HL-60/S4 treated with phorbol 12-myristate 13-acetate at 8.2 ng/mL for 4 days and 3 days (cell line): ENCODE measurements around the gene MAD1L1.

ENCODE experiments used
- in situ Hi-C: fragments of 300-500 bp; cut with MboI; formaldehyde crosslinking; loops from 2 replicates; pipeline ENCODE4 v1.15.0; 2022; ENCODE audit warnings: low sequenced_read_pairs

MAD1L1 gene

DNA sequence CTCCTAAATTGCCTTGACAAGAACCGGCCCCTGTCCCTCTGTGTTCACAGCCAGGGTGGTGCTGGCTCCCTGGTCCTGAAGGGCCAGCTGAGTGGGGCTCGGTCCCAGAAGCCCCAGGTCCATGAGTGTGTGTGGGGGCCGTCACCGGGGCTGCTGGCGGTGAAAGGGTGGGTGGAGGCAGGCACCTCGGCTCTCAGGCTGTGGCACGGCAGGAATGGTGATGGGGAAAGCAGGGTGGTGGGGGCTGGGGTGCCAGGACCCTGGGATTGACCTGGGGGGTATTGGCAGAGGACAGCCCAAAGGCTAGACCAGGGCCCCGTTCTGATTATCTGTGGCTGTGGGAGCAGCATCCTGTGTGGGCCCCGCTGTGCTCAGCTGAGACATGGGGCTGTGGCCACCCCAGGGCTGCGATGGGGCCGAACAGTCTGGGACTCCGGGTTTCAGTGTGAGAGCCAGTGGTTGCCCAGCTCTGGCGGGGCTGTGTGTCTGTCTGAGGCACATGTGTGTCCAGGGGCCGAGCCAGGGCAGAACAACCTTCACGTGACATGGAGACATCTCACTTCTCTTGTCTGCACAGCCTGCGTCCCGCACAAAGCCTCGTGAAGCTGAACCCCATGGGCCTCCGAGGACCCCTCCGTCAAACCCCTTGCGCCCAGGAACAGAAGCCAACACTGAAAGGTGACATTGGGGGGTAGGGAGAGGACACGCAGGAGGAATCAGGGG lies 418.5 kb downstream of the MAD1L1 start:
- in situ Hi-C loops, result no loop called here

DNA sequence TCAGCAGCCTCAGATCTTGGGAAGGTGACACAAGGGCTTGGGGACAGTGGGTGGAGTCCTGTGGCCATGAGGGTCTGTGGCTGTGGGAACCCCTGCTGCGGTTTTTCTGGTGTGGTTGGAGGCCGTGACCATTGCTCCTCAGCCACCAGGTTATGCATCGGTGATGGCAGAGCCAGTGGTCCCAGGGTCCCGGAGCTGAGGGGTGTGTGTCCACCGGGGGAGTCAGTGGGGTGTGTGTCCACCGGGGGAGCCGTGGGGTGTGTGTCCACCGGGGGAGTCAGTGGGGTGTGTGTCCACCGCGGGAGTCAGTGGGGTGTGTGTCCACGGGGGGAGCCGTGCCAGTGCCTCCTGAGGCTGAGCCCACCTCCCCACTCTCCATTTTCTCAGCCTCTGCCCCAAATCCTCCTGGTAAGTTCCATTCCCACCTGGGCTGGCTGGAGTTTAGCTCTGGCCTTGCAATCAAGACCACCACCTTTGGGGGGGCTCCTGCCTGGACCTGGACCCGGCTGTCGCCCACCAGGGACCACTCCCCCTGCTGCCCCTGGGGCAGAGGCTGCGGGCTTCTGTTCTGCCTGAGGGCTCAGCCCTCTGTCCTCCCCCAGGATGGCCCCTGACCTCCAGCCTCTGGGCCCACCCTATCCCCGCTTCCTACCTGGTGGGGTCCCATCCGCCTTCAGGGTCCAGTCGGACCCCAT lies 419.2 kb downstream of the MAD1L1 start:
- in situ Hi-C loops, result no loop called here

DNA sequence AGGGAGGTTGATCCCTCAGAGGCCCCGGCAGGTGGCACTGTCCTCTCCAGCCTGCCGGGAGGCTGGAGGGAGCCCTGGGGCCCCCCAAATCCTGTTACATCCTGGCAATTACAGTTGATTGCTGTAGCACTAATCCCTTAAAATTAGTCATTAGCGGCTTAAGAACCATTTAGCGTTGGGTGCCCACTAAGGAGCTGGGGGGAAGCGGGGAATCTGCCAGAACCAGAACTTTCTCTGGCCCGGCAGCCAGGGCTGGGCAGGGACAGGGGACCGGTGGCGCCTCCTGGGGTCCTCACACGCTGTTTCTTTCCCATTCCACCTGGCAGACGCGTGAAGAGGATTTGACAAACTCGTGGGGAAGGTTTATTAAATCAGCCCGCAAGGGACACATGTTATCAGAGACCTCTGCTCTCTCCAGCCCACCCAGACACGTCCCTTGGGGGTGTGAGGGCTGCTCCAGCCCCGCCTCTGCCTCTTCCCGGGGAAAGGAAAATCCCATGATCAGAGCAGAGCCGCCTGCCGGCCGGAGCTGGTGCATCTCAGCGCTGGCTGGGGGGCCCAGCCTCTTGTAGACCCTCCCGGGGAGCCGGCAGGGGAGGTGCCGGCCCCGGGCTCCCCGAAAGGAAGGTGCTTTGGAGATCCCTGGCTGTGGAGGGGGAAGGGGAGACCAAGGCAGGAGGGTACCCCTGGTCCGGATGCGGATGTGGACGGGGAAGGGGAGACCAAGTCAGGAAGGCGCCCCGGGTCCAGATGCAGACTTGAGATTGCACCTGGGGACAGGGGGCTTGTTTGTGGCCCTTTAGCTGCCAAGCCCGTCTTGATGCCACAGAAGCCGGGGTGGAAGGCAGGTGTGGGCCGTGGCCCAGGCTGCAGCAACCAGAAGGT lies 420.0 kb downstream of the MAD1L1 start:
- in situ Hi-C loops, result no loop called here

DNA sequence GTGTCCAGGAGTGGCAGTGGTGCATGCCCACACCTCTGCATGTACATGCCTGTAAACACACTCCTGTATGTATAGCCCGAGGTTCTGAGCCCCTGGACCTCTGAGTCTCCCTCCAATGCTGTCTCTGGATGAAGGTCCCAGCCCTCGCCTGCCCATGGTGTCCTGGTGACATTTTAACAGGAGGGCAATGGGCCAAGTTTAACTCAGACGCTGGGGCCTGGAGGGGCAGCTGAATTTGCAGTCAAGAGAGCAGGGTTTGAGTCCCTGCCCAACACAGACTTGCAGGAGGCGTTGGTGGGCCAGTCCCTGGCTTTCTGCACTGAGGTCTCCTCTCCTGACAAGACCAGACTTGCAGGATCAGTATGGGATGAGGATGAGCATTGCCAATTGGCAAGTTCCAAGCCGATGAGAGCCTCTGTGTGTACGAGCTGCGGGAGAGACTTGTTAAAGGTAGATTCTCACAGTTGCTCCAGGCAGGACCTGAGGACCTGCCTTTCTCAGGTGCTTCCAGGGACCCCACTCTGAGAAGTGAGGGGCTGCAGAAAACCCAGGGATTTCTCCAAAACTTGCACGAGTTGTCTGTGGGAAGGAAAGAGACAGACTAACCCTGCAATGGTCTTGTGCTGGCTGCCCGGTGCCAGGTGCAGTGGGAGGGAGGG lies 420.8 kb downstream of the MAD1L1 start:
- in situ Hi-C loops, result no loop called here

DNA sequence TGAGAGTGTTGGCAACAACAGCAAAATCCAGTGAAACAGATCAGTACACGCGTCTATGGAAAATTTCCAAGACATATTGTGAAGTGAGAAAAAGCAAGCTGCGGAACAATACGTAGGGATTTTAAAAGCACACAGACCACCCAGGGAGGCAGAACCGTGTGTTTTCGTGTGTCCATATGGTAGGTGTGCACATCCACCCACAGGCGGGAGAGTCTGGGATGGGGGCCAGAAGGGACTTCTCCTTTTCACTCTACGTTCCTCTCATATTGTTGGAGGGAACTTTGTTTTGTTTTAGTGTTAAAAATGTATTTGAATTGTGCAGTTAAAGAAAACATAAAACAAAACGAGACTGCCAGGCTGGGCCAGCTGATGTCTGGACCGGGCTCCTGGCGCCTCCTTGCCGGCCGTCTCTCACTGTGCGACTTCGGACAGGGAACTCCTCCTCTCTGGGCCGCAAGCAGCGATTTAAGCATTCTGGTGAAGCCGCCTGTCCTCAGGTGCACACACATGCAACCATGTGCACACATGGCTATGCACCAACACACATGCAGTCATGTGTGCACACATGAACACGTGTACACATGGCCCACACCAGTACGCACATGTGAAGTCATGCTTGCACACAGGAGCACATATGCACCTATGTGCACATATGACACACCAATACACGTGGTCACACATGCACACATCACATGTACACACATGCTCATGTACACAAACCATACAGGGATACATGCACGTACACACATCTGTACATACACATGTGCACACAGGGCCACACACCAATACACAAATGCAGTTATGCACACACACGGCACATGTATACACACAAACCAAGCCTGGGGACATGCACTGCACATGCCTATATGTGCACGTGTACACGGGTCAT lies 421.5 kb downstream of the MAD1L1 start:
- in situ Hi-C loops, result no loop called here

DNA sequence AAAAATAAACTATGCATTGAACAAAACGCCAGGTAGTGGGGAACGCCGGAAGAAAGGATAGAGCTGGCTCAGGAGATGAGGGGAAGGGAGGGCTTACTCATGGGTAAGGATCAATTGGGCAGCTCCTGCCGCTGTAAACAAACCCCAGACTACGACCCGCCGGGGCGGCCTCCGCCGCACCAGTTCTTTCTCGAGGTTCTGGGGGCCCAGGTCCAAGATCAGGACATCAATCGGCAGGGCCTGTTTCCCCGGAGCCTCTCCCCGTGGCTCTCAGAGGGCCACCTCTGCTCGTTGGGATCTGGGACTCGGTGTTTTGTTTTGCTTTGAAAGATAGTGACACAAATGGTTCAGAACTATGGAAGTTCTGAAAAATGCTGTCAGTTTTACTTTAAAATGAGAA lies 422.2 kb downstream of the MAD1L1 start:
- in situ Hi-C loops, result no loop called here

DNA sequence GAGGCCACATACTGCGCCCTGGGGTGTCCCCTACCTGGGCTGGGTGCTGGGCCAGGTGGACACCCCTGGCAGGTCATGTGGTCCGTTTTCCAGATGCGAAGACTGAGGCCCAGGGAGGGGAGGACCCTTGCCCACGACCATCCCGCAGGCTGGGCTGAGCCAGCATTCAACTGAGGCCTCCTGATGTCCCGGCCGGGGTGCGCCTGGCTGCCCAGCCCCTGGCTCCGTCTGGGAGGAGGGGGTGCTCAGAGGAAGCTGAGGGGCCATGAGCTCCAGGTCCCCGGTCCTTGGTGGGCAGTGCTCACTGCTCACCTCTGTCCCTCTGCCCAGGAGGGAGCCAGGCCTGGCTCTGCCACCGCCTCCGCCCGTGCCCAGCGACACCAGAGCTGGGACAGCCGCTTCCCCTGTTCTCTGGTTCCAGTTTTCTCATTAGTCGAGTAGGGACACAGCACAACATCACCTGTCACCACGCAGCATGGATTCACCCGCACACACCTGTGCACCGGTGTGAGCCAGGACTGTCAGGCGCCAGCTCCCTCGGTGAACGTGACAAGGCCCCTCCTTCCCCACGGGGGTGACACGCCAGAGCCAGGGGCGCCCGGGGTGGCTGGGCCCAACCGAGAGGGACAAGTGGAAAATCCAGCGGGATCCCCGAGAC lies 423.0 kb downstream of the MAD1L1 start:
- in situ Hi-C loops, result no loop called here

DNA sequence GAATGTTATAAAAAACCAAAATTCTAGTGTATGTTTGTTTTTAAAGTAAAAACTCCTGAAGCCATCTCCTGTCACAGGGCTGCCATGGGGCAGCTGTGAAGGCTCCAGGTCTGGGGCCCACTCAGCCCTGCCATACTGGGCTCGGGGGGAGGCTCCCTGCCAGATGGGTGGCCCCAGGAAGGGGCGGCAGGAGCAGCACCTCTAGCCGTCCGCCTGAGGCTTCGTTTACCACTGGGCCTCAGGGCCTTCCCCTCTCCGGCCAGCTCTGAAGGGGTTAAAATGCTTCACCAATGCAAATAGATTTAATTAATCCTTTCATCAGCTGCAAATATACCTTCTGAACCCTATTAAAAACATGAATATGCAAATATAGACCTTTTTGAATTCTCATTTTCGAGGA lies 423.7 kb downstream of the MAD1L1 start:
- in situ Hi-C loops, result no loop called here

DNA sequence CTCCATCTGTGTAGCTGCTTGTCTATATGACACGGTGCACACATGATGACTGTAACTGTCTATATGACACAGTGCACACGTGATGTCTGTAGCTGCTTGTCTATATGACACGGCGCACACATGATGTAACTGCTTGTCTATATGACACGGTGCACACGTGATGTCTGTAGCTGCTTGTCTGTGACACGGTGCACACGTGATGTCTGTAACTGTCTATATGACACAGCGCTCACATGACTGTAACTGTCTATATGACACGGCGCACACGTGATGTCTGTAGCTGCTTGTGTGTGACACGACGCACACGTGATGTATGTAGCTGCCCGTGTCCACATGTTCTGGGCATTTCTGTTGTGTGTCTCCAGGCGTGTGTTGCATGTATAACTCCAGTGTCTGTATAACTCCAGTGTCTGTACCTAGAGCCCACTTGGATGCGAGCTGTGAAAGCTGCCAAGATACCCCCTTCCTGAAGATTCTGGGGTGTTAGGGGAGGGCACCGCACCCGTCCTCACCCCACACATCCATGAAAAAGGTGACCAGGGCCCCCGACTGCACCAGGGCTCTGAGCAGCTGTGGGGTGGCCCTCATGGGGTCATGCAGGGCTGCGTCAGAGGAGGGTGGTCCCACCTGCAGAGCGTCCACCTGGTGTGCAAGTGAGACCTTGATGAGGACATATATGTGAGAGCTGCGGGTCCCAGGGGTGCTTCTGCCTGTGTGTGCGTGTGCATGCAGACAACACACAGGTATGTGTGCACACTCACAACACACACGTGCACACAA lies 424.7 kb downstream of the MAD1L1 start:
- in situ Hi-C loops, result no loop called here

DNA sequence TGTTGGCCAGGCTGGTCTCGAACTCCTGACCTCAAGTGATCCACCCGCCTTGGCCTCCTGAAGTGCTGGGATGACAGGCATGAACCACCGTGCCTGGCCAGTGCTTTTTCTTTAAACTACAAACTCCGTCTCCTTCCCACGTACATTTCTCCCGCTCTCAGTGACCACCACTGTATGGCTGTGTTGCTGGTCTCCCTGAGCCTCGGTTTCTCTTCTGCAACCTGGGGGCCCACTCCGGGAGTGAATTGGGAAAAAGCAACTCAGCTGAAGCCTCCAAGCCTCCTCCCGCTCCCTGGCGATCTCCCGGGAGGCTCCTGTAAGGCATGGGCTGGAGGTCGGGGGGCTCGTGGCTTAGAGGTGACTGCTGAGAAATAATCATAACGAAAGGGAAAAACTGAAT lies 426.4 kb downstream of the MAD1L1 start:
- in situ Hi-C loops, result no loop called here

DNA sequence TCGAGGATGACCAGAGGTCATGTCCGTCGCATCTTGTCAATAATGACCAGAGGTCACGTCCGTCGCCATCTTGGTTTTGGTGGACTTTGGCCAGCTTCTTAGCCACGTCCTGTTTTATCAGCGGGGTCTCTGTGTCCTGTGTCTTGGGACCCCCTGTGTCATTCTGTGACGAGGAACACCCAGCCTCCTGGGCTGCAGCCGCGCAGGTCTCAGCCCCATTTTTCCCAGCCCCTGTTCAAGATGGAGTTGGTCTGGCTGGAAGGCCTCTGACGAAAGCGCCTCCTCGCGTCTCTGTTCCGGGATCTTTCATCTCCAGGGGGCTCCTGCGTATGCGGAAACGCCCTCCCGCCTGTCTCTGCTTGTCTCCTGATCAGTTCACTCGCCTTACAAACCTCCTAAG lies 428.4 kb downstream of the MAD1L1 start:
- in situ Hi-C loops, result no loop called here

DNA sequence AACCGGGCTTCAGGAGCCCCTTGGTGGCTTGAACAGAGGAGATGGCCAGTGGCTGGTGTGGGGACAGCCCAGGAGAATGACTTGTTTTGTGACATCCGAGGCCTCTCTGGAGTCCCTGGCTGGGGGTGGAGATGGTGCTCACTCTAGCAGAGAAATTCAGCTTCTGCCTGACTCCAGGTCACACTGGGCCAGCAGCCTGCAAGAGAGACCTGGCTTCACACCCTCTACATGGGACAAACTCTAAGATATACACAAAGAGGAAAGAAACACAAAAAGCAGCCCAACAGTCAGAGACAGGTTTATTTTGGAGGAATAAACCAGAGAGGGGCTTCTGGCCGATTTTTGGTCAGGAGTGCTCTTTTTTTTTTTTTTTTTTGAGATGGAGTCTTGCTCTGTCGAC lies 429.8 kb downstream of the MAD1L1 start:
- in situ Hi-C loops, result no loop called here

DNA sequence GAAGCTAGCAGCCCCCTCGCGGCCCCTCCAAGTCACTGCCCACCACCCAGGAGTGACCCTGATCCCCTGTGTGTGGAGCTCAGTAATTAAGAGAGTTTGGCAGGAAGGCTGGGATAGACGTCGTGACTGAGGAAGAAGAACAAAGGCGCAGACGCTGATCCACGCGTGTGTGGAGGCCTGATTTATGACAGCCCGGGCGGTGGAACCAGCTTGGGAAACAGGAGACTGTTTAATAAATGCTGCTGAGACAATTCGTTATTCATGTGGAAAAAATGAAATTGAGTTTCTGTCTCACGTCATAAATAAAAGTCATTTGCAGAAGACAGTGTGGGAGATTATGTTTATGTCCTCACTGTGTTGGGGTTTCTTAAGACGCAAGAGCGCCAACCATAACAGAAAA lies 431.8 kb downstream of the MAD1L1 start:
- in situ Hi-C loops, result no loop called here

DNA sequence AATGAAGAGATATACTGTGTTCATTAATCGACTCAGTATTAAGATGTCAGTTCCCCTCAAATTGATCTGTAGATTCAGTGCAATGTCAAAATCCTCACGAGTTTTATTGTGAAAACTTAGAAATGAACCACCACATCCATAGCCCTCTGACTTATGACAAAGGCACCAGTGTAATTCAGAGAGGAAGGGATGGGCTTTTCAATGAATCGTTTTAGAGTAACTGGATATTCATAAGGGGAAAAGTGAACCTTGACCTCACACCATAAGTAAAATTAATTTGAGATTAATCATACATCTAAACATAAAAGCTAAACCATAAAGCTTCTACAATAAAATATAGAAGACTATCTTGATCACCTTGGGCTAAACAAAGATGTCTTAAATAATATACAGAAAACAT lies 434.6 kb downstream of the MAD1L1 start:
- in situ Hi-C loops, result loop anchor here (25.0 kb wide), 1 partner anchor 414 kb away; no protein-coding TSS in a partner anchor

DNA sequence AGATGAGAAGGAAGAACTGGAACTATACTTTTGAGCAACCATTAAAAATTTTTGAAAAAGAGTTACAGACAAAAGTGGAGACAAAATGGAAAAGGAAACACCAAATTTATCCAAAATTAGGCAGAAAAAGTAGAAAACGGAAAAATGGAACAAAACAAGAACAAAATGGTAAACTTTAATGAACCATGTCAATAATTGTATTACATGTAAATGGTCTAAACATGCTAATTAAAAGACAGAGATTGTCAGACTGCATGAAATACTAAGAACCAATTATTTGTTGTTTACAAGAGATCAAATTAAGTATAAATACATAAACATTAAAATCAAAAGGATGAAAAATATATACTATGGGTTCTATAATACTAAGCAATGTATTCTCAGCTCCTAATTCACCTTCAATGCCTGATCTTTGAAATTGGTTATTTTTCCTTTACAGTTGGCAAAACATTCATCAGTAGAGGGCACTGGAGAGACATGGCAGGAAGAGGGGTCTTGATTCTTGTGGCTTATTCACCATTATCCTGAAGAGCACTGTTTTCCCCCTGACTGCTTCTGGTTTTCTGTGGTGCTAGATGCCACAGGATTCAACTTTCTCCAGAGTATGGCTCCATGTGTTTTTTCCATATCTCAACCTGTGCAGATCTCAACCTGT lies 437.7 kb downstream of the MAD1L1 start:
- in situ Hi-C loops, result loop anchor here (25.0 kb wide), 1 partner anchor 417 kb away; no protein-coding TSS in a partner anchor

DNA sequence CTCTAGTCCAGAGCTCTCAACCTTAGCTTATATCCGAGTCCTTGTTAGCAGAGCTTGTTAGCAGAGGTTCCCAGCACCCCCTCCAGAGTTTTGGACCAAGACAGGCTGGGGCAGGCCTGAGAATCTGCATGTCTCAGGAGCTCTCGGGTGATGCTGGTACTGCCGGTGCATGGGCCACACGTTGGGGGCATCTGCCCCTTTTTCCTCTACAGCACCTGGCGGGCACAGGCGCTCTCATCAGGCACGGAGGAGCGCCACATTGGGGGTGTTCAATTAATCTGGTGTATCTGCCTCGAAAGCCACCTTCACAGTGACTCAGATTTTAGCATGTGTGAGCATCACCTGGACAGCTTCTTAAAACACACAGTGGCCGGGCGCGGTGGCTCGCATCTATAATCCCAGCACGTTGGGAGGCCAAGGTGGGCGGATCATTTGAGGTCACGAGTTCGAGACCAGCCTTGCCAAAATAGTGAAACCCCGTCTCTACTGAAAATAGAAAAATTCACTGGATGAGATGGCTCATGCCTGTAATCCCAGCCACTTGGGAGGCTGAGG lies 445.0 kb downstream of the MAD1L1 start:
- in situ Hi-C loops, result loop anchor here (25.0 kb wide), 1 partner anchor 425 kb away; no protein-coding TSS in a partner anchor

DNA sequence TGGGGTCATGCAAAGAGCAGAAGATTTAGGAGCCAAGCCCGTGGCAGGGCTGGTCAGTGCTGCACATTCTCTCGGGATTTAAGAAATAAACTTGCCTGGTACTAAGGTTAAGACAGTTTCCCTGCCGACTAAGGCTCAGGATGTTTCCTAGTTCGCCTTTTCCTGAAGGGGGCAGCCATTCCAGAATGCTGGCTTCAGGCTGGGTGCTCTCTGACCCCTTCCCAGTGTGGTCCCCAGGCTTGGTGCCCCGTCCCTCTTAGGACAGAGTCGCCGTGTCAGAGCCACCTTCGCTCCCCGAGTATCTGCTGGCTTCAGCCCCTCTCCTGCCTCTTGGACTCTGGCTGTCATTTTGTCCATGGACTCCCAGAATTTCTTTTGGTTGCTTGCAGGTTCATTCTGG lies 445.5 kb downstream of the MAD1L1 start:
- in situ Hi-C loops, result loop anchor here (25.0 kb wide), 1 partner anchor 425 kb away; no protein-coding TSS in a partner anchor

DNA sequence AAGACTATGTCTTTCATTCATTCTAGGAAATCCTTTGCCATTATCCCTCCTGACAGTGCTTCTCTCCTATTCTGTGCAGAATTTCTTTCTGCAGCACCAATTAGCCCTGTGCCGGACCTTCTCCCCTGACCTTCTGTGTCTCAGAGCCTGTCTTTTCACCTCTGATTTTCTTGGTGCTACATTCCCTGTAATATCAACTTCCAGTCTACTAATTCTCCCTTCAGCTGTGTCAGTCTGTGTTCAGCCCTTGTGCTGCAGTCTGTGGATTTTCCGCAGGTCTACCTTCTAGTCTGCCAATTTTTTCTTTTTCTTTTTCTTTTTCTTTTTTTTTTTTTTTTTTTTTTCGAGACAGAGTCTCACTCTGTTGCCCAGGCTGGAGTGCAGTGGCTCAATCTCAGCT lies 446.9 kb downstream of the MAD1L1 start:
- in situ Hi-C loops, result loop anchor here (25.0 kb wide), 1 partner anchor 426 kb away; no protein-coding TSS in a partner anchor
